GM20000 (cell line): ENCODE data around the gene STIM2.

ENCODE experiments used
- DNase-seq: peaks from one replicate; pipeline ENCODE4 v3.0.0; 2012; ENCODE audit warnings: low spot score
- CTCF ChIP-seq: IDR thresholded peaks from 2 replicates; pipeline ENCODE4 v1.5.1; 2012; ENCODE audit warnings: mild to moderate bottlenecking, control low read depth; ENCODE audit errors: extremely low read depth, missing control alignments

Gene STIM2

GRCh38 chr4:27010334-27010940, 149.8 kb downstream of the STIM2 start:
- peak; percentile 51 for DNase-seq
- peak; percentile 65 for TF ChIP-seq CTCF

- no peak for DNase-seq
- no peak for TF ChIP-seq CTCF
Observed at GRCh38 chr4:27011401-27011800, 150.8 kb downstream of the STIM2 start.

DNA sequence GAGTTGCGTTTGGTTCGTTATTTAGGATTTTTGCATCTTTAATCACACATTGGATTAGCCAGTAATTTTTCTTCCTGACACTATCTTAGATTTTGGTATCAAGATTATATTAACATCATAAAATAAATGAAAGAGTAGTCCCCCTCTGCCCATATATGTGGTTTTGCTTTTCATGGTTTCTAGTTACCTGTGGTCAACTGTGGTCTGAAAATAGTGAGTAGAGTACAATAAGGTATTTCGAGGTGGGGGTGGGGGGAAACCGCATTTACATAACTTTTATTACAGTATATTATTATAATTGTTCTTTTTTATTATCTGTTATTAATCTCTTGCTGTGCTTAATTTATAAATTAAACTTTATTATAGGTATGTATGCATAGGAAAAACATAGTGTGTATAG, 152.4 kb downstream of the STIM2 start:
- DNase-seq = no peak
- TF ChIP-seq CTCF = no peak

DNA sequence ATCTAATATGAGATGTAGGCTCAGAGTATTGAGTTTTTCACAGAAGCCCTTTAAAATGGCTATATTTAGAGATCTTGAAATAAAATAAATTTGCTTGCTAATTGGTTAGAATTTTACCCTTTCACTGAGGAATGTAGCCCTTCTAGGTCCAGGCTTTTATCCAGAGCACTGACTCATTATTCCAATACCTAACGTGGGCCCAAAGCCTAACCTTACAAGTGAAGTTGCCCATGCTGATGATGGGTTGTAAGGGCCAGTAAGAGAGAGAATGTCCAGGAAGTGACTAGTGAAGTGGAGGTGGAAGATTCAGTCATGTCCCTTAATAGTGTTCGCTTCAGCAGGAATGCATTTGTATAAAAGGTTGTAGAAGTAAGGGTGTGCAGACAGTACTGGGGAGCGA, 155.9 kb downstream of the STIM2 start:
- no peak for DNase-seq
- no peak for TF ChIP-seq CTCF

DNA sequence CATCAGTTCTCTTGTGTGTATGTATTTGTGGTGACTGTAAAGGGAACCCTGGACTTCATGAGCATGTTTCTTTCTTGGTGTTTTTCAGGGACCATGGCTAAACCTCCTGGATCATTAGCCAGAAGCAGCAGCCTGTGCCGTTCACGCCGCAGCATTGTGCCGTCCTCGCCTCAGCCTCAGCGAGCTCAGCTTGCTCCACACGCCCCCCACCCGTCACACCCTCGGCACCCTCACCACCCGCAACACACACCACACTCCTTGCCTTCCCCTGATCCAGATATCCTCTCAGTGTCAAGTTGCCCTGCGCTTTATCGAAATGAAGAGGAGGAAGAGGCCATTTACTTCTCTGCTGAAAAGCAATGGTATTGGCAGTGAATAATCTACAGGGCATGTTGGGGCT, 157.0 kb downstream of the STIM2 start:
- no peak for TF ChIP-seq CTCF
- no peak for DNase-seq

- DNase-seq = no peak
- no peak for TF ChIP-seq CTCF
Observed at GRCh38 chr4:27018076-27018475, 157.4 kb downstream of the STIM2 start.

- no peak for DNase-seq
- TF ChIP-seq CTCF = no peak
Observed at GRCh38 chr4:27018910-27019309, 158.3 kb downstream of the STIM2 start.
